GM10266 (cell line): ENCODE measurements around the gene SLC8A2.

ENCODE experiments used
- DNase-seq: peaks from one replicate; pipeline ENCODE4 v3.0.0; 2012; ENCODE audit errors: extremely low spot score
- CTCF ChIP-seq: IDR thresholded peaks from 2 replicates; pipeline ENCODE4 v1.5.1; 2012; ENCODE audit warnings: mild to moderate bottlenecking, low read depth; ENCODE audit not compliant: control insufficient read depth, insufficient read depth; ENCODE audit errors: missing control alignments

The SLC8A2 gene

GRCh38 chr19:47509170-47509847 lies 37.6 kb upstream of the SLC8A2 start:
- no peak for TF ChIP-seq CTCF
- no peak for DNase-seq

DNA sequence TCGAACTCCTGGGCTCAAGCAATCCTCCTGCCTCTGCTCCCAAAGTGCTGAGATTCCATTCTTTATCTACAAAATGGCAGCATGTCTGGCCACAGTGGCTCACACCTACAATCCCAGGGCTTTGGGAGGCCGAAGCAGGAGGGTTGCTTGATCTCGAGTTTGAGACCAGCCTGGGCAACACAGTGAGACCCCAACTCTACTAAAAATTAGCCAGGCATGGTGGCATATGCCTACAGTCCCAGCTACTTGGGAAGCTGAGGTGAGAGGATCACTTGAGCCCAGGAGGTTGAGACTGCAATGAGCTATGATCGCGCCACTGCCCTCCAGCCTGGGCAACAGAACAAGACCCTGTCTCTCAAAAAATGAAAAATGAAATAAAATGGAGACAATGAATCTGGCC lies 37.0 kb upstream of the SLC8A2 start:
- TF ChIP-seq CTCF, result no peak
- no peak for DNase-seq

- TF ChIP-seq CTCF, result no peak
- DNase-seq, result no peak
Measured at GRCh38 chr19:47507924-47508553, 36.3 kb upstream of the SLC8A2 start.

DNA sequence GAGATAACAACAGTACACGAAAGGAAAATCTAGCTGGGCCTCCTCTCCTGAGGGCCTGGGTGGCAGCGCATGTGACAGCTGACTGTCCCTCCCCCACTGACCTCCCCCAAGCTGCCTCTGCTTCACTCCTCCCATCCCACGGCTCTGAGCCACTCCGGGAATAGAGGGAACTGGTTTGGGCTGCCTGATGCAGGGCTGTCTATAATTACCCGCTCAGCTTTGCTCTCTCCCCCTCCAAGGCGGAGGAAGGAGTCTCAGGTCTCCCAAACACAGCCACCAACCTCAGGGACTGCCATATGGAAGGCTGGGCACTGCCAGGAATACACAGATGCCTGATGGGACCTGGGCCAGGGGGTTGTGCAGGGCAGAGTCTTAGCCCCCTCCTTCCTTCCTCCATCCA lies 35.3 kb upstream of the SLC8A2 start:
- no peak for DNase-seq
- TF ChIP-seq CTCF, result no peak

DNA sequence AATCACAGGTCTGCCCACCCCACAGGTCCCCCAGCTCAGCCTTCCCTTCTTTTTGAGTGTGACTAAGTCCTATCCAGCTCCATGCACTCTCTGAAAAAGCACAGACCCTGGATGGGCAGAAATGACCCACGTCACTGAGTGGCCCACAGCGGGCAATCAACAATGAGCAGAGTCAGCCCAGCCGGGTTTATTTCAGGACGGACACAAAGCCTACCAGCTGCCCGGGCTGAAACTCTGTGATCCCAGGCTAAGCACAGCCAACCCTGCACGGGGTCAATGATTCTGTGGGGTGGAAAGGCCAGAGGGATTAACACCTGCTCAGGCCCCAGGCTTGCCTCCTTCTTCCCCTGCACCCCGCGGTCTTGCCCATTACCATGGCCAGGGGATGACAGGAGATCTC lies 34.8 kb upstream of the SLC8A2 start:
- DNase-seq, result no peak
- no peak for TF ChIP-seq CTCF

- DNase-seq, result no peak
- no peak for TF ChIP-seq CTCF
Measured at GRCh38 chr19:47505506-47505905, 33.8 kb upstream of the SLC8A2 start.

GRCh38 chr19:47503826-47504150 lies 32.1 kb upstream of the SLC8A2 start:
- no peak for TF ChIP-seq CTCF
- DNase-seq, result no peak
